Germinal center (tissue), 1 donor: Measurements from ENCODE around the gene CAMKV.

ENCODE experiments used
- DNase-seq: peaks from one replicate; pipeline ENCODE4 v3.0.0; 2012; ENCODE audit warnings: mixed read lengths, low spot score

Gene CAMKV

GRCh38 chr3:49896345-49896744 lies 26.6 kb upstream of the CAMKV start:
- DNase-seq: no peak

GRCh38 chr3:49895791-49896190 lies 26.1 kb upstream of the CAMKV start:
- no peak for DNase-seq

- no peak for DNase-seq
These were observed 19.6 kb upstream of the CAMKV start for GRCh38 chr3:49889296-49889695.

GRCh38 chr3:49886922-49887265 lies 17.2 kb upstream of the CAMKV start:
- DNase-seq: no peak

GRCh38 chr3:49883998-49884397 lies 14.3 kb upstream of the CAMKV start:
- no peak for DNase-seq

GRCh38 chr3:49882166-49882565 lies 12.5 kb upstream of the CAMKV start:
- DNase-seq: no peak

GRCh38 chr3:49880581-49881315 lies 11.0 kb upstream of the CAMKV start:
- no peak for DNase-seq

GRCh38 chr3:49879721-49880120 lies 10.0 kb upstream of the CAMKV start:
- no peak for DNase-seq

- DNase-seq: no peak
These were observed 9.0 kb upstream of the CAMKV start for GRCh38 chr3:49878686-49879085.

GRCh38 chr3:49877716-49878115 lies 8.0 kb upstream of the CAMKV start:
- DNase-seq: no peak

GRCh38 chr3:49876567-49876966 lies 6.9 kb upstream of the CAMKV start:
- DNase-seq: no peak

GRCh38 chr3:49873623-49874022 lies 3.9 kb upstream of the CAMKV start:
- no peak for DNase-seq

- no peak for DNase-seq
These were observed 3.1 kb upstream of the CAMKV start for GRCh38 chr3:49872801-49873281.

GRCh38 chr3:49871531-49872153 lies 1.9 kb upstream of the CAMKV start:
- DNase-seq: no peak

GRCh38 chr3:49868862-49869466 lies 742 bp downstream of the CAMKV start:
- no peak for DNase-seq

GRCh38 chr3:49867871-49868321 lies 1.8 kb downstream of the CAMKV start:
- peak; percentile 35 for DNase-seq

GRCh38 chr3:49867400-49867799 lies 2.3 kb downstream of the CAMKV start:
- DNase-seq: no peak

GRCh38 chr3:49865198-49865784 lies 4.4 kb downstream of the CAMKV start:
- no peak for DNase-seq

- DNase-seq: no peak
These were observed 5.2 kb downstream of the CAMKV start for GRCh38 chr3:49864505-49864904.

- DNase-seq: no peak
These were observed 10.0 kb downstream of the CAMKV start for GRCh38 chr3:49859576-49860305.

- peak; percentile 100 for DNase-seq
These were observed 13.3 kb downstream of the CAMKV start, which contains the start of gene TRAIP for GRCh38 chr3:49856181-49857005. Gene TRAIP (minus strand): TSS chr3:49856564. CDS start chr3:49856453, 111 bp downstream.
